NCI-H2029 (cell line): ENCODE data around the gene CEACAM8.
A peak's percentile ranks its signal among the peaks of the same experiment; 100 is the strongest.
"Not testable (repeated sequence)": the region's sequence is repeated elsewhere in the genome, so short reads cannot be mapped to it uniquely, and the experiment has no call there.

Experiments
- DNase-seq: peaks from one replicate; lab custom pipeline; 2025; lab: John Stamatoyannopoulos, UW

Gene CEACAM8

DNA sequence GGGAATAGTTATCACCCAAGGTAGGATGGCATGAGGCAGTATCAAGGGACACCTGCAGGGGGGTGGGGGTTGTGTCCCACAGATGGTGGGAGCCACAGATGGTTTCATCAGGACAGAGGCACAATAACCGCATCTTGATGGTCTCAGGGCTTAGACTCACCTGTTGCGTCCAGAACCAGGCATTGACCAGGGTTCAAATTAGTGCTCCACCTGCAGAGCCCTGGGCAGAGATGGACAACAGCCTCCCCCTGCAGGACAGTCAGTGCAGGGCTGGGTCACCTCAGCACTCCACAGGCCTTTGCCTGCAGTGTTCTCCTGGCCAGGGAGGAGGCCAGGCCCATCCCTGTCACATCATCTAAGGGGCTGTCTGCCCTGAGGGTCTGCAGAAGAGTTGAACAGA is 51.9 kb downstream of the CEACAM8 start:
- DNase-seq = no peak

DNA sequence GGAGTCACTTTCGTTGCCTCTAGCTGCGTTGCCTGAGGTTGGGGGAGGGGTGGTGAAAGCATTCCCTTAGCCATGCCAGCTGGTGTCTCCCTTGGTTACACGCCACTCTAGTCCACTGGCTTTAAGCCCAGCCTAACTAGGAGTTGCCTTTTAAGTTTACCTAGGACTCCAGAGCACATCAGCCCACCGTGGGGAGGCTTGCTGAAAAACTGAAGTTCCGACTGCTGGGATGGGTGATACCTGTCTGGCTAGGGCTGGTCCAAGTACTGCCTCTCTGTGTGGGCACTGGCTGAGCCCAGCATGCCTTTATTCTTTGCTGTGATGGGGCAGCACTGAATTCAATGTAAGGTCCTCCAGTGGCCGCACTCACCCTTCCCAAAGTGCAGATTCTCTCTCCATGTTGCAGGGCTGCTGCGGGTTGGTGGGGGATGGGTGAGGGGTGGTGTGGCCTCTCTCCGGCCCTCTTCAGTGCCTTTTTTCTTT is 54.6 kb downstream of the CEACAM8 start:
- DNase-seq = peak; percentile 52

DNA sequence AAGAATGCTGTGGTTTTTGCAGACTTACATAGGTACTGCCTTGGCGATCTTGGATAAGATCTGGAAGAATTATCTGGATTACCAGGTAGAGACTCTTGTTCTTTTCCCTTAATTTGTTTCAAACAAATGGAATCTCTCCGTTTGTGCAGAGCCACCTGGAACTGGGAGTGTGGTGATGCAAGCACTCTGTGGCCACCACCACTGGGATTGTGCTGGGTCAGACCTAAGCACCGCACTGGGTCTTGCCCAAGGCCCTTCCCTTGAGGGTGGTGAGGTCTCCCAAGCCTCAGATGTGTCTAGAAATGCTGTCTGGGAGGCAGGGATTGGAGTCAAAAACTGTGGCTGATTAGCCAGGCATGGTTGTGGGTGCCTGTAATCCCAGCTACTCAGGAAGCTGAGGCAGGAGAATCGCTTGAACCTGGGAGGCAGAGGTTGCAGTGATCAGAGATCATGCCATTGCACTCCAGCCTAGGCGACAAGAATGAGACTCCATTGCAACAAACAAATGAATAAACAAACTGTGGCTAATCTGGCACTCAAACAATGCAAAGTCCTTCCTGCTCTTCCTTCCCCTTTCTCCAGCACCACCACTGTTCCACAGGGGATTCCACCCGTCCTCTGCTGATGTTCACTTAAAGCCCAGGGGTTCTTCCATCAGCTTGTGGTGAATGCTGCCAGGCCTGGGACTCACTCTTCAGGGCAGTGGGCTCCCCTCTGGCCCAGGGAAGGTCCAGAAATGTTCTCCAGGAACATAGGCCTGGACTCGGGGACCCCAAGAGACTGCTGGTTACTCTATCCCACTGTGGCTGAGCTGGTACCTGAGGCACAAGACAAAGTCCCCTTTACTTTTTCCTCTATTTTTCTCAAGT is 55.6 kb downstream of the CEACAM8 start:
- no peak for DNase-seq

DNA sequence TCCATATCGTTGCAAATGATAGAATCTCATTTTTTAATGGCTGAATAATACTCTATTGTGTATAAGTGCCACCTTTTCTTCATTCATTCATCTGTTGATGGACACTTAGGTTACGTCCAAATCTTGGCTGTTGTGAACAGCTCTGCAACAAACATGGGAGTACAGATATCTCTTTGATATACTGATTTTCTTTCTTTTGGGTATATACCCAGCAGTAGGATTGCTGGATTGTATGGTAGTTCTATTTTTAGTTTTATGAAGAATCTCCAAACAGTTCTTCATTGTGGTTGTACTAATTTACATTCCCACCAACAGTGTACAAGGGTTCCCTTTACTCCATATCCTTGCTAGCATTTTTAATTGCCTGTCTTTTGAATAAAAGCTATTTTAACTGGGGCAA is 59.4 kb downstream of the CEACAM8 start:
- not testable (repeated sequence) for DNase-seq

DNA sequence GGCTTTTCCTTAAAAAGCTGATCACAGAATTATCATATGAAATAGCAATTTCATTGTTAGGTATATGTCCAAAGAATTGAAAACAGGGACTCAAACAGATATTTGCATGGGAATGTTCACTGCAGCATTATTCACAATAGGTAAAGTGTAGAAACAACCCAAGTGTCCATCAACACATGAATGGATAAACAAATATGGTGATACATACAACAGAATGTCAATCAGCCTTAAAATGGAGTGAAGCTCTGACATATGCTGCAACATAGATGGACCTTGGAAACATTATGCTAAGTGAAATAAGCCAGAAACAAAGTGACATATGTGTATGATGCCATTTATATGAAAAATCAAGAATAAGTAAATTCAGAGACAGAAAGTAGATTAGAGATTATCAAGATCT is 60.3 kb downstream of the CEACAM8 start:
- DNase-seq = no peak

DNA sequence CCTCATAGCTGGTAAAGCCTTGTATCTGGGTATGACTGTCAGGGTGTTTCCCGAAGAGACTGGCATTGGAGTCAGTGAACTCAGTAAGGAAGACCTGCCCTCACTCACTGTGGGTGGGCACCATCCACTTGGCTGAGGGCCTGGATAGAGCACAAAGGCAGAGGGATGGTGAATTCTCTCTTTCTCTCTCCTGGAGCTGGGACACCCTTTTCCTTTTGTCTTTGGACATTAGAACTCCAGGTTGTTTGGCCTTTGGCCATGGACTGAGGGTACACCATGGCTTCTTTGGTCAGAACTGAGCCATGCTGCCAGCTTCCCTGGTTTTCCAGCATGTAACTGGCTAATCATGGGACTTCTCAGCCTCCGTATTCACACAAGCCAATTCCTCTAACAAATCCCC is 61.8 kb downstream of the CEACAM8 start:
- no peak for DNase-seq

DNA sequence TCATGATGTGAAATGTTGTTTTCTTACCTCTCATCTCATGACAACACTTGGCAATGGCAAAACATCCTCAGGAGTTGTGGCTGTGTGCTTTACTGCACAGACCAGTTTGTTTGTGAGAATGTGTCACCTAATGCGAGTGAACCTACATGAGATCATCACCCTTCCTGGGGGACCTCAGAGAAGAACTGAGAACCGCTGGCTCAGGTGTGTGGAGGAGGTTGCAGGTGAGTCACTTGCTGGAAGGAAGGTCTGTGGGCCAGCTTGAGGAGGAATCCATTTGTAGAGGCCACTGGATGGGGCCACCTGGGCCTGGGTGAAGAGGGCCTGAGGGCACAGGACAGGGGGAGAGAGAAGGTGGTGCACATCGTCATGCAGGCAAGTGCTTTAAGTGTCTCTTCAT is 63.4 kb downstream of the CEACAM8 start:
- DNase-seq = no peak
